ENCODE results near the gene SOX6.

The SOX6 gene

DNA sequence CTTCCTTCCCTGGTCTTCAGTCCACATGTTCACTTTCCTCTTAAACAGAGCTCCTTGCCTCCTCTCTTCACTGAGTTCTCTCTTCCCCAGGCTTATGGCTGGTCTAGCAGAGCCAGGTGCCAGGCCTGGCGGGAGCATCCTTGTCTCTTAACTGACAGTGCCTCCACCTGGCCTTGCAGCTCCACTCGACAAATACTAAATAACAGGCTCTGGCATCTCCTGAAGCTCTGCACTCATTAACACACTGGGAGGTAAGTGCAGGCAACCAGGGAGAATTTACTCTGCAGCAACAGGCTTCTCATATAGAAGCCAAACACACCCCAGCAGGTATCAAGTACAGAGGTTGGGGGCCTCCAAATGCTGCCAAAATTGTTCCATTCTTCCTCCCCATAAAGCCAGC, 438.1 kb downstream of the SOX6 start:
- Mint-ChIP-seq H3K4me3 (no peak overlapping the region), H3K4me1 (no peaks in the 10 kb centered on the region), H3K36me3 (ENCODE audit: insufficient read depth) (peaks cover 2% of the 10 kb centered on the region), H3K9me3 (peaks cover 13% of the 10 kb centered on the region), H3K27me3 (no peaks in the 10 kb centered on the region), H3K27ac (ENCODE audit: low read depth) (no peak overlapping the region)
- no peak for ATAC-seq (replicated peaks; ENCODE audit: extremely low read depth, poor library complexity, severe bottlenecking)
- DNase-seq (ENCODE audit: low spot score in 2 of 2), result no peak
